ENCODE results near the gene FAM13A. TPM values are rescaled to one million over a fixed set of nuclear protein-coding genes. Genes with fewer than 3 reads are reported as not detected.

The FAM13A gene
- total RNA-seq, 4 donors from 2014 or later, result 157 to 327 (median 202) TPM

DNA sequence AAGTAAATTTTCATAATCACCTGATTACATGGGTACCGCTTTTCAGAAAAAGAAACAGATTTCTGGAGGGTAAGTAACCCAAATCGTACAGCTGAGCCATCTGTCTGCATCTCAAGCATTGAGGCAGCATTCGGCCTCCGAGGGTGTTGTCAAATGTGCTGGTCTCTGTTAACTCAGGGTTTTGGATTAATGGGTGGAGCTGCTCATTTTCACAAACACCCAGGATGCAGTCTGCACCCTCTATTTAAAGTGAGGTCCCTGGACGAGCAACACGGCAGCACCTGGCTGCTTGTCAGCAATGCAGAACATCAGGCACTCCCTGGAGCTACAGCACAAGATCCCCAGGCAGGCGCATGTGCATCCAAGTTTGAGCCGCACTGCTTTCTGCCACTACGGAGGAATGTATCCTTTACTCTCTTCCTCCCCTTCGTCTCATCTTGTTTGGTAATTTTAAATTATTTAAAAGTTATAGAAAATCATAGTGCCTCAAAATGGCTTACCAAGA is 334.7 kb downstream of the FAM13A start:
- Histone ChIP-seq H3K36me3 (peaks cover 8 to 19% of the 10 kb centered on the region in 2 donors), H3K27ac (no peak overlapping the region), H3K9me3 (no peaks in the 10 kb centered on the region), H3K27me3 (no peaks in the 10 kb centered on the region), H3K4me1 (peaks cover 7 to 13% of the 10 kb centered on the region in 2 donors), H3K4me3 (replicated peaks in 1 of 3) (no peak overlapping the region)
- 85 to 94% methylated on average over 10 of the region's 10 CpGs for WGBS, 2 donors
- intact Hi-C loops (cut with DNase I), result no loop called here
- DNase-seq, result no peak
- TF ChIP-seq, protein P1, sequence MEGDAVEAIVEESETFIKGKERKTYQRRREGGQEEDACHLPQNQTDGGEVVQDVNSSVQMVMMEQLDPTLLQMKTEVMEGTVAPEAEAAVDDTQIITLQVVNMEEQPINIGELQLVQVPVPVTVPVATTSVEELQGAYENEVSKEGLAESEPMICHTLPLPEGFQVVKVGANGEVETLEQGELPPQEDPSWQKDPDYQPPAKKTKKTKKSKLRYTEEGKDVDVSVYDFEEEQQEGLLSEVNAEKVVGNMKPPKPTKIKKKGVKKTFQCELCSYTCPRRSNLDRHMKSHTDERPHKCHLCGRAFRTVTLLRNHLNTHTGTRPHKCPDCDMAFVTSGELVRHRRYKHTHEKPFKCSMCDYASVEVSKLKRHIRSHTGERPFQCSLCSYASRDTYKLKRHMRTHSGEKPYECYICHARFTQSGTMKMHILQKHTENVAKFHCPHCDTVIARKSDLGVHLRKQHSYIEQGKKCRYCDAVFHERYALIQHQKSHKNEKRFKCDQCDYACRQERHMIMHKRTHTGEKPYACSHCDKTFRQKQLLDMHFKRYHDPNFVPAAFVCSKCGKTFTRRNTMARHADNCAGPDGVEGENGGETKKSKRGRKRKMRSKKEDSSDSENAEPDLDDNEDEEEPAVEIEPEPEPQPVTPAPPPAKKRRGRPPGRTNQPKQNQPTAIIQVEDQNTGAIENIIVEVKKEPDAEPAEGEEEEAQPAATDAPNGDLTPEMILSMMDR (IDR thresholded peaks at IDR 0.05), result no peak
- TF ChIP-seq POLR2A (IDR thresholded peaks at IDR 0.05), result no peak

DNA sequence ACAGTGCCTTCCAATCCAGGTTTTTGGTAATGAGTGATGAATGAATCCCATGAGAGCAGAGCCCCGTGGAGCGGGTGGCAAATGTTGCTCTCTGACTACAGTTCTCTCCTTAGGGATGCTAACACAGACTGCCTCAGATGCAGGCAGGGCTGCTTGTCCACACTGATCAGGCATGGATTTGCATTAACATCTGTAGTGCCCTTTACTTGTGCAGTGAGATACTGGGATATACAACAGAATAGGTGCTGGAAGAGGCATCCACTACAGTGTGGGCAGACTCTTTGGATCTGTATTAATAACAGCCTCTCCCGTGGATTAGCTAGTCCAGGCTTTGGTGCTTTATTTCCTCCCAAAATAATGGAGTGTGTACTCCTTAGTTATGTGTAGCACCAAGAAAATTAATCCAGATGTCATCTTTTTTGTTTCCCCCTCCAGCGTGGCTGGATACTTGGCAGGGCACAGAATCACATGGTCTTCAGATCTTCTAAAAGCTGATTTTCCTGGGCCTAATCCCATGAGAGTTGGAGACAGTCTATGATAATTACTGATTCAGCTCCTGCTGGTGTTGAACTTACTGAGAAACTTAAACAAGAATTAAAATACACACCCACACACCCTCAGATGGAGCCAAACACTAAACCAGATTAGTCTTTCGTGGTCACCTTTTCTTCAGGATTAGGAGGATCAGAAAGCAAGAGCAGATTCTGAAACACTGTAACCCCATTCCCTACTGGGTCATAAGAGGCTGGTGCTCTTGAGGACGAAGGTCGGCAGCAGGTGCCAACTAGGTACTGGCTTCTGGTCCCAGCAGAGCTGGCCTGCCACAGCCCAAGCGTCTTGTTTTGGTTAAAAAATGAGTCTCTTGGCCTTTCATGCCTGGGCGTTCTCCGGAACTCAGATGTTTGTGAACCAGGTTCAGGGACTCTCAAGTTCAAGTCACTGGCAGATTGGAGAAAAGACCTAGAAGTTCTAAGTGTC is 336.2 kb downstream of the FAM13A start:
- 76 to 87% methylated on average over 10 of the region's 10 CpGs for WGBS, 2 donors
- Histone ChIP-seq H3K4me3 (replicated peaks in 1 of 3) (no peak overlapping the region), H3K36me3 (peaks cover 0 to 17% of the 10 kb centered on the region in 2 donors), H3K27me3 (no peaks in the 10 kb centered on the region), H3K9me3 (no peaks in the 10 kb centered on the region), H3K27ac (peak overlapping the region in 1 of 3 donors; percentile 32), H3K4me1 (peaks cover 7 to 13% of the 10 kb centered on the region in 2 donors)
- no peak for DNase-seq
- TF ChIP-seq, protein P1 (IDR thresholded peaks at IDR 0.05), result no peak
- TF ChIP-seq POLR2A (IDR thresholded peaks at IDR 0.05), result no peak
- intact Hi-C loops (cut with DNase I), result no loop called here

- H3K4me3 ChIP-seq (replicated peaks in 1 of 3), result no peak overlapping the region
- peaks cover 0 to 1% of the 10 kb centered on the region in 2 donors for H3K4me1 ChIP-seq
- no peak for TF ChIP-seq POLR2A (IDR thresholded peaks at IDR 0.05)
- TF ChIP-seq, protein P1 (IDR thresholded peaks at IDR 0.05), result no peak
- DNase-seq, result no peak
- no peaks in the 10 kb centered on the region for H3K9me3 ChIP-seq
- H3K36me3 ChIP-seq, result peaks cover 0 to 14% of the 10 kb centered on the region in 2 donors
- H3K27ac ChIP-seq, result no peak overlapping the region
- 98 to 100% methylated on average over 1 of the region's 1 CpG for WGBS, 2 donors
- H3K27me3 ChIP-seq, result no peaks in the 10 kb centered on the region
- intact Hi-C loops (cut with DNase I), result no loop called here
These were observed 337.6 kb downstream of the FAM13A start for GRCh38 chr4:88719381-88719780.

- H3K4me1 ChIP-seq, result no peaks in the 10 kb centered on the region
- peaks cover 0 to 10% of the 10 kb centered on the region in 2 donors for H3K36me3 ChIP-seq
- H3K27me3 ChIP-seq, result no peaks in the 10 kb centered on the region
- no peaks in the 10 kb centered on the region for H3K9me3 ChIP-seq
- DNase-seq, result no peak
- TF ChIP-seq, protein P1 (IDR thresholded peaks at IDR 0.05), result no peak
- no peak for TF ChIP-seq POLR2A (IDR thresholded peaks at IDR 0.05)
- intact Hi-C loops (cut with DNase I), result no loop called here
- WGBS, 2 donors, result 93 to 96% methylated on average over 5 of the region's 5 CpGs
- no peak overlapping the region for H3K4me3 ChIP-seq (replicated peaks in 1 of 3)
- H3K27ac ChIP-seq, result no peak overlapping the region
These were observed 338.9 kb downstream of the FAM13A start for GRCh38 chr4:88718098-88718497.

DNA sequence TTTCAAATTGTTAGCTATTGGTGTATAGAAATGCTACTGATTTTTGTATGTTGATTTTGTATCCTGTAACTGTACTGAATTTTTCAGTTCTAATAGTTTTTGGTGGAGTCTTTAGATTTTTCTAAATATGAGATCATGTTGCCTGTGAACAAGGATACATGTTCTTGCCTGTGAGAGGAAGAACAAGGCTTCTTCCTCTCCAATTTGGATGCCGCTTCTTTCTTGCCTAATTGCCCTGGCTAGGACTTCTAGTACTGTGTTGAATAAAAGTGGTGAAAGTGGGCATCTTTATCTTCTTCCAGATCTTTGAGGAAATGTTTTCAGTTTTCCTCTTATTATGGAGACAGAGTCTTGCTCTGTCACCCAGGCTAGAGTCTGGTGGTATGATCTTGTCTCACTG is 343.2 kb downstream of the FAM13A start:
- 83 to 91% methylated on average over 1 of the region's 1 CpG for WGBS, 2 donors
- Histone ChIP-seq H3K27ac (no peak overlapping the region), H3K9me3 (no peaks in the 10 kb centered on the region), H3K27me3 (no peaks in the 10 kb centered on the region), H3K36me3 (peaks cover 0 to 8% of the 10 kb centered on the region in 2 donors), H3K4me3 (replicated peaks in 1 of 3) (no peak overlapping the region), H3K4me1 (no peaks in the 10 kb centered on the region)
- TF ChIP-seq, protein P1 (IDR thresholded peaks at IDR 0.05), result no peak
- TF ChIP-seq POLR2A (IDR thresholded peaks at IDR 0.05), result no peak
- no peak for DNase-seq
- intact Hi-C loops (cut with DNase I), result no loop called here
